Activated CD8-positive, alpha-beta memory T cell treated with anti-CD3 and anti-CD28 coated beads, Interleukin-2, amount 50 U/mL, for 48 hours (primary cell): ENCODE measurements around the gene TM4SF18.
"Not testable (repeated sequence)": the region's sequence is repeated elsewhere in the genome, so short reads cannot be mapped to it uniquely, and the experiment has no call there.

Experiments
- DNase-seq: peaks from one replicate; pipeline ENCODE4 v3.0.0-alpha.2; 2020

Gene TM4SF18, protein sequence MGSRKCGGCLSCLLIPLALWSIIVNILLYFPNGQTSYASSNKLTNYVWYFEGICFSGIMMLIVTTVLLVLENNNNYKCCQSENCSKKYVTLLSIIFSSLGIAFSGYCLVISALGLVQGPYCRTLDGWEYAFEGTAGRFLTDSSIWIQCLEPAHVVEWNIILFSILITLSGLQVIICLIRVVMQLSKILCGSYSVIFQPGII

DNA sequence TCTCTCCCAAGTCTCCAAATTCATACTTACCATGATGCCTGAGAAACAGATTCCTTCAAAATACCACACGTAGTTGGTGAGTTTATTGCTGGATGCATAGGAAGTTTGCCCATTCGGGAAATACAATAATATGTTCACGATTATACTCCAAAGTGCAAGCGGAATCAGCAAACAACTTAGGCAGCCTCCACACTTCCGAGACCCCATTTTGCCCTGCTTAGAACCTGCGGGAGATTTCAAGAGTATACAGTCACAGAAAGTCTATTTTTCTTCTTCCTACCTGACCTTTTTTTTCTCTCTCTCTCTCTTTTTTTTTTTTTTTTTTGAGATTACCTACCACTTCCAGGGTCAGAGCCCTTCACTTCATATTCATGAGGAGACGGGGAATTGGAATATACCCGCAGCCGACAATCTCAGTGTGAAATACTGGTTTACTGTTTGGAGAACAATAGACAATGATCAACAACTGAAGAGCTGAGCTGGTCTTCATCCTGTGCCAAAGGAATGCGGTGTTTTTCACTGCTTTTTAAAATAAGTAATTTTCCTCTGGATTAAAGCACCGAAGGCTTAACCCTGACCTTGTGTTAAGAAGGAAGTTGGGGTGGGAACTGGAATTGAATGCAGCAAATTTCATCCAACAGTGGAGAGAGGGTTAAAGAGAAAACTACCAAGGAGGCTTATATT is at the start of gene TM4SF18:
Gene TM4SF18 (minus strand): TSS at position 461 of the 684 bp plus-strand sequence. CDS start 254 bp downstream, at position 207.
- DNase-seq, result no peak

GRCh38 chr3:149382518-149382917 is 49.1 kb upstream of the TM4SF18 start:
- DNase-seq, result no peak

DNA sequence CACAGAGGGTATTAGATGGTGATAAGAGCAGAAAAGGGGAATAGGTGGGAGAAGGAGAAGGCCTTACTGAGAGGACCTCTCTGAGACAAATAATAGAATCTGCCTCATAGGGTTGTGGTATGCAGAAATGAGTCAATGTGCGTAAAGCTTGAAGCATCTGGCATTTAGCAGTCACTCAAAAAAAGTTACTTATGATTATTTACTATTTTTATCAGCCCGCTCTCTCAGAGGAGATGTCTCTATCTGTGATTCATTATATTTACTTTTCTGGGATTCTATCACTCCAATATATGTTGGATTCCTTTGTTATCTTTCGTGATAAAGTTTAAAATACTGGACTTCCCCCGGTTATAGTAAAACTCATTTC is 48.6 kb upstream of the TM4SF18 start:
- DNase-seq, result no peak

DNA sequence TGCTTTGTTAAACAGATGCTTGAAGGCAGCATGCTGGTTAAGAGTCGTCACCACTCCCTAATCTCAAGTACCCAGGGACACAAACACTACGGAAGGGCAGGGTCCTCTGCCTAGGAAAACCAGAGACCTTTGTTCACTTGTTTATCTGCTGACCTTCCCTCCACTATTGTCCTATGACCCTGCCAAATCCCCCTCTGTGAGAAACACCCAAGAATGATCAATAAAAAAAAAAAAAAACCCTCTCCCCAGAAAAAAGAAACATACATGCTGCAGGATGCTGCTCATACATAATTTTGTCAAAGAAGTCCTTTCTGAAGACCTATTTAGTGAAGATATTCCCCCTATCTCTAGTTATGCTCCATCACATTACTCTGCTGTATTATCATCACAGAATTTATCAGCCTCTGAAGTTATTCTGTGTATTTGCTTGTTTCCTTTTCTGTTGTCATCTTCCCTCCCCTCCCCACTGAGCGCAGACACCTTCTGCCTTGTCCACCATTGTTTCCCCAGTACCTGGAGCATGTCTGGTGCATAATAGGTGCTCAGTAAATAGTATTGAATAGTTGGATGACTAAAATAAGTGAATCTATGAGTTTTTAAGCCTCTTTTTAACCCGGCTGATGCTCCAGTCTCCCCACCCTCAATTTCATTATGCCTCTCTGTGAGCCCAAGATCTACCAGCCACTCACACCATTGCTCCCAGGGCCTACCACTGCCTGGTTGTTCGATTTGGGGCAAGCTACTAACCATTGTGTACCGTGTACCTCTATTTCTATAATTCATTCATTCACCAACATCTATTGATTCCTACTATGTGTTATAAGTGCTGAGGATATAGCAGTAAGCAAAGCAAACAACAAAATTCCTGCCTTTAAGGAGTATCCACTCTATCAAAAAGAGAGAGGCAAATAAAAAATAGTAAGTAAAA is 48.0 kb upstream of the TM4SF18 start:
- DNase-seq, result no peak

GRCh38 chr3:149380220-149380619 is 46.8 kb upstream of the TM4SF18 start:
- DNase-seq, result not testable (repeated sequence)

GRCh38 chr3:149378478-149379309 is 45.3 kb upstream of the TM4SF18 start:
- DNase-seq, result no peak

- no peak for DNase-seq
Measured at GRCh38 chr3:149377408-149378364, 44.2 kb upstream of the TM4SF18 start, which contains the start of gene TM4SF1. TSS of gene TM4SF1 (minus strand) at chr3:149377649. CDS start at chr3:149377547, 102 bp downstream.

- DNase-seq, result no peak
Measured at GRCh38 chr3:149376718-149377407, 43.4 kb upstream of the TM4SF18 start.

DNA sequence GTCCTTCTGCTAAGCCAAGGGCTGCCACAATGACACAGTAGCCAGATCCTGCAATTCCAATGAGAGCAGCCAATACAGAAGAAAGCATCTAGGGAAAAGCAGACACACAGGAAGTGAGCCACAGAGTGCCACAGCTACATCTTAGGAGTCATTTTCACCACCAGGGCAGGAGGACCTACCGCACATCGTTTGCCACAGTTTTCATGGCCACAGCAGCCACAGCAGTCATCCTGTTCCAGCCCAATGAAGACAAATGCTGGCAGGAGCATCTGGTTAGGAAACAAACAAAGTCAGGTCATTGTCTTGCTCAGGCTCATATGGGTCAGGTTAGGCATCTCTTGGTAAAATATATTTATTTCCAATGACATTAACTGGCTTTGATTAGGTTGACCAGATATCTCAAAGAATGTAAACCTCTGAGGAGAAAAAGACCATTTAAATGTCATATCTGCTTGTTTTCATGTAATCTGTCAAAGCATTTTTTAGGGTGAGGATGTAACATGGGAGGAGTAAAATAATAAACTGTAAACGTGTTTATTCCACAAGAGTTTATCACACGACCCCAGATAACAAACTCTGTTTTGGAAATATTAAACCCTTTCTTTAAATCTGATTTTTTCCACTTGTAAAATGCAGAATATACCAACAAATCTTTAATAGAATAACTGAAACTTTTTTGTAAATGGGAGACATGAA is 42.2 kb upstream of the TM4SF18 start:
- DNase-seq, result no peak

GRCh38 chr3:149374793-149375500 is 41.5 kb upstream of the TM4SF18 start:
- DNase-seq, result no peak

DNA sequence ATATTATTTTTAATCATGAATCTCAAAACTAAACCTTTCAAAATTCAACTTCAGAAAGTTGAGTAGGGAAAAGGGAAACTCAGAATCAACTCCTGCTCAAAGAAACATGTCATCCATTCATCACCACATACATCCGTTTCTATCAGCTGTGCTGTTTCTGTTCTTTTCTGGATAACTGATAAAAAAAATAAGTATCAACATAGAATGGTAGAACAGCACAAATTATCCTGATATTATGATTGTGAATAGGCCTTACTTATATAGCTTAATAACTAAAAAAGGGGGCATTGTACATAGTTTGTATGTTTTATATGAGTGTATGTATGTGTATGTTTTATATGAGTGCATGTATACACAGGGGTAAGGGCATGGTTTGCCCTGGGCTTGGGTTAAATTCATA is 41.0 kb upstream of the TM4SF18 start:
- DNase-seq, result no peak

DNA sequence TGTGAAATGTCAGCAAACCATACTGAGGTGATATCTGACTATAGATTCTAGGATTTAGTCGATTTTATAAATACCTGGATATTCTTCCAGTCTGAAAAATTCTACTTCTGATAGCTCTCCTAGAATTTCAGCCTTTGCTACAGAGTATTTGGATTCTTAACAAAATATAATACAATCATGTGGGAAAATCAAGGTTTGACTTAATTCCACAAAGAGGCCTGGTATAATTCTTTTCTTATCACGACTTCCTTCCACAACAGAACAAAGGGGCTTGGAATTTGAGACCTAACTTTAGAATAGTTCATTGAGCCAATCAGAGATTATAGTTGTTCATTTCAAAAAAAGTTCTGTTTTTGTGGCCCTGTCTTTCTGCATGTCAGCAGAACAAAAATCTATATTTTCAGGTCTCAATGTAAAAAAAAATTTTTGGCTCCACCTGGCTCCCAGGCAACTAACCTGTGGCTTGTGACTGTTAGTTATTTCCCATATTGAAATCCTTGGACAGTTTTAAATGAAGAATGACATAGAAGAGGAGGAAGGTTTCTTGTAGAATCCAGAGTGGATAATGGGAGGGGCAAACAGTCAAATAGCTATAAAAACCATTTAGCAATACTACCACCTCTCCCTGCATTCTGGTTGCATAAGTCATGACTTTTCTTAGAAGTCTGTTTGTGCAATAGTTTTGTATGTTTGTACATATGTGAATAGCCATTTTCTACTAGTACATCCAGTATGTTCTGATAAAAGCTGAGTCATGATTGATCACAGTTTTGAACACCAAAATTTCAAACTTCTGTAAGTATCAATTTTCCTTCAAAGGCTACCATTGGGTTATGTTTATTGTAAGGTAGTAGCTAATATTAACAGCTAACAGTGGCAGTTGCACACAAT is 40.0 kb upstream of the TM4SF18 start:
- no peak for DNase-seq

GRCh38 chr3:149371723-149372114 is 38.3 kb upstream of the TM4SF18 start:
- DNase-seq, result no peak

DNA sequence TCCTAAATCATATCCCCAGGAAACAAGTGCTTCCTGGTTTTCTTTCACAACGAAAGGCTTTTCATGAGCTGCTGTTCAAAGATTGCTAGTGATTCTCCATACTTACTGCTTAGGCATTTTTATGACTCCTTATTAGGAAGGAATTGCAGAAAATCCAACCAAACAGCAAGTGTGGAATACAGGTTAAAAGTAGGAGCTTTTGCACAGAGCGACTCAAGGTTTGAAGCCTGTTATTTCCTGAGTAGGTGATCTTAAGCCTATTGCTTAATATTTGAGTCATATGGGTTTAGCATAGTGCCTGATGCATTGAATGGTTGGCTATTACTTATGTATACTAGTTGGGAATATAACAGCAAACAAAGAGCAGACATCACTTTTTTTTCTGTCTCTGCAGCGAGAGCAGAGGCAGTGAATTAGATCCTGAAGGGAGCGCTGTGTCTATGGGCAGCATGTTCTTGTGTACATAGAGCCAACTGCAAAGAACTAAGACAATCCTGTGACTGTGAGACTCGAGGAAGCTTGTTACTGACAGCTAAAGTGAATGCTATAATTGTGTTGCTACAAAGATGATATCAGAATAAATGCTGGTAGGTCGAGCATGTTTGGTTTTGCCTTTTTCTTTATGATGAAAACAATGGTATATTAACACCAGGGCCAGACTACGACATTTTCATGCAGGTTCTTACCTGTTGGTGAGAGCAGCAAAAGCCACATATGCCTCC is 37.7 kb upstream of the TM4SF18 start:
- DNase-seq, result no peak

DNA sequence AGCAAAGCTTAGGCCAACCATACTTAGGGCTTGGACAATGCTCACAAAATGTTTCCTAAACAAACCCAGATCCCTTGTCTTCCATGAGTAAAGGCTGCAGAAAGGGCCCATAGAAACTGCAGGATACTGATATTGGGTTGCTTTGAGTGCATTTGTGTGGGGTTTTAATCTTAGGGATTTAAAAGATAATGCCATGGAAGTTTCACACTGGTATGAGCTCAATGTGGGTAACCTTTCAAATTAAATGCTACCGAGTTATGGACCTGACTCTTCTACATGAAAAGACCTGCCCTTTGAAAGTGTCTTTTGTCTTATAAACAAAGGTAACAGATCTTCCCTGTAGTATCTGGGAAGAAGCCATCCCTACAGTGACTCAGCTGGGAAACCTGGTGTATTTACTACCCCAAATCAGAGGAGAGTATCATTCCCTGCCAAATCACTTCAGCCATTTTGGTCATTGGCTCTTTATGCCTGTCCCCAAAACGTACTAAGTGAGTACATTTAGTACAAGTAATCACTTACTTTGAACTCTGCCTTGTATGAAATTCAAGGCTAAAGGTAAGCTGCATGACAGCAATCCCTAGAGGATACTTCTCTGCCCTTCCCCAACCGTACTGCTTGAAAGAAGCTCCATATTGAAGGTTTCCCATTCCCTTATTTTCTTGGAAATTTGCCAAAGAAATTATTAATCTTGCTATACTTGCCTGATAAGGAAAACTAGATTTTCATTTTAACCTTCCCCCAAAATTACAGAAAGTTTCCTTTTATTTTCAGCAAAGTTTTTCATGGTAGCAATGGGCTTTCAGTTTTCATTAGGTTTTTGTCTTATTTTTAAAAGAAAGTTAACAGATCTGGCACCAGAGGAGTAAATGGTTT is 36.8 kb upstream of the TM4SF18 start:
- no peak for DNase-seq

GRCh38 chr3:149368674-149369497 is 35.5 kb upstream of the TM4SF18 start:
- no peak for DNase-seq
